Gastroesophageal sphincter (tissue), 3 donors: Measurements from ENCODE around the gene SCIN.

ENCODE experiments used
- CTCF ChIP-seq, 4 experiments: fragments of 200-600 bp in 2 of 4; fragments of 450-650 bp in 2 of 4; sonication (generic) in 1 of 4; IDR thresholded peaks; one replicate each; pipeline ENCODE4 v1.5.1; 2017 to 2019; ENCODE audit warnings: antibody characterized with exemption in 4 of 4, mild to moderate bottlenecking in 2 of 4, moderate library complexity in 2 of 4
- EP300 ChIP-seq: sonication (generic); formaldehyde crosslinking; IDR thresholded peaks from one replicate; pipeline ENCODE4 v1.6.1; 2017; ENCODE audit warnings: antibody characterized with exemption, mild to moderate bottlenecking
- POLR2A ChIP-seq, 2 donors: fragments of 450-650 bp; IDR thresholded peaks; one replicate each; pipeline ENCODE4 v1.6.1; 2017; ENCODE audit warnings: antibody characterized with exemption in 2 of 2, mild to moderate bottlenecking in 2 of 2, moderate library complexity in 1 of 2
- POLR2AphosphoS5 ChIP-seq: sonication (generic); formaldehyde crosslinking; IDR thresholded peaks from one replicate; pipeline ENCODE4 v1.6.1; 2017; ENCODE audit warnings: antibody characterized with exemption

- TF ChIP-seq CTCF (IDR thresholded peaks at IDR 0.05) (no peak), POLR2A (IDR thresholded peaks at IDR 0.05) (no peak), POLR2AphosphoS5 (no peak), EP300 (no peak)
These were observed 3.4 kb downstream of the SCIN start for GRCh38 chr7:12573885-12574284.
